HEK293T (cell line): Measurements from ENCODE around the gene TMX1.

Source experiments
- CTCF ChIA-PET: fragments of 350-600 bp; formaldehyde crosslinking; extraction: SDS; loops from one replicate; lab custom pipeline; 2021; ENCODE audit warnings: antibody characterized with exemption, inconsistent platforms; lab: Yijun Ruan, JAX
- POLR2A ChIA-PET: fragments of 350-600 bp; formaldehyde crosslinking; extraction: SDS; loops from one replicate; lab custom pipeline; 2020; ENCODE audit warnings: antibody characterized with exemption, inconsistent platforms; lab: Yijun Ruan, JAX
- DNase-seq: peaks from one replicate; pipeline ENCODE4 v3.0.0; 2012; ENCODE audit warnings: mixed read lengths; ENCODE audit errors: extremely low spot score
- ARNT ChIP-seq: fragments of 450-650 bp; IDR thresholded peaks from 2 replicates; pipeline ENCODE4 v1.6.1; 2017; ENCODE audit warnings: mild to moderate bottlenecking
- BHLHE40 ChIP-seq: fragments of 450-650 bp; IDR thresholded peaks from 2 replicates; pipeline ENCODE4 v1.6.1; 2016; ENCODE audit warnings: mild to moderate bottlenecking, moderate library complexity, borderline replicate concordance
- CTBP1 ChIP-seq: fragments of 450-650 bp; IDR thresholded peaks from 2 replicates; pipeline ENCODE4 v1.6.1; 2016; ENCODE audit warnings: borderline replicate concordance
- ELF4 ChIP-seq: fragments of 450-650 bp; IDR thresholded peaks from 2 replicates; pipeline ENCODE4 v1.6.1; 2017; ENCODE audit warnings: antibody characterized with exemption
- FOXA1 ChIP-seq: fragments of 450-650 bp; IDR thresholded peaks from 2 replicates; pipeline ENCODE4 v1.6.1; 2016; ENCODE audit warnings: mild to moderate bottlenecking
- FOXK2 ChIP-seq: fragments of 450-650 bp; IDR thresholded peaks from 2 replicates; pipeline ENCODE4 v1.6.1; 2016; ENCODE audit warnings: mild to moderate bottlenecking
- FOXM1 ChIP-seq: fragments of 450-650 bp; IDR thresholded peaks from 2 replicates; pipeline ENCODE4 v1.6.1; 2017; ENCODE audit warnings: mild to moderate bottlenecking, borderline replicate concordance
- HDGF ChIP-seq: fragments of 450-650 bp; IDR thresholded peaks from 2 replicates; pipeline ENCODE4 v1.6.1; 2017; ENCODE audit warnings: antibody characterized with exemption, borderline replicate concordance
- L3MBTL2 ChIP-seq: fragments of 450-650 bp; conservative IDR thresholded peaks from 2 replicates; pipeline ENCODE4 v1.6.1; 2016; ENCODE audit warnings: mild to moderate bottlenecking
- LEF1 ChIP-seq: fragments of 450-650 bp; IDR thresholded peaks from 2 replicates; pipeline ENCODE4 v1.6.1; 2017; ENCODE audit warnings: mild to moderate bottlenecking, borderline replicate concordance
- NFRKB ChIP-seq: fragments of 450-650 bp; IDR thresholded peaks from 2 replicates; pipeline ENCODE4 v1.6.1; 2016; ENCODE audit warnings: mild to moderate bottlenecking, moderate library complexity
- SP1 ChIP-seq: fragments of 450-650 bp; IDR thresholded peaks from 2 replicates; pipeline ENCODE4 v1.6.1; 2017
- SUZ12 ChIP-seq: fragments of 450-650 bp; IDR thresholded peaks from 2 replicates; pipeline ENCODE4 v1.6.1; 2016; ENCODE audit warnings: mild to moderate bottlenecking
- TARDBP ChIP-seq: fragments of 450-650 bp; IDR thresholded peaks from 2 replicates; pipeline ENCODE4 v1.6.1; 2016
- ZNF384 ChIP-seq: fragments of 450-650 bp; IDR thresholded peaks from 2 replicates; pipeline ENCODE4 v1.6.1; 2016
- TF ChIP-seq, protein P1 (sequence below): fragments of 450-650 bp; IDR thresholded peaks from 2 replicates; pipeline ENCODE4 v1.6.1; 2016

The TMX1 gene

DNA sequence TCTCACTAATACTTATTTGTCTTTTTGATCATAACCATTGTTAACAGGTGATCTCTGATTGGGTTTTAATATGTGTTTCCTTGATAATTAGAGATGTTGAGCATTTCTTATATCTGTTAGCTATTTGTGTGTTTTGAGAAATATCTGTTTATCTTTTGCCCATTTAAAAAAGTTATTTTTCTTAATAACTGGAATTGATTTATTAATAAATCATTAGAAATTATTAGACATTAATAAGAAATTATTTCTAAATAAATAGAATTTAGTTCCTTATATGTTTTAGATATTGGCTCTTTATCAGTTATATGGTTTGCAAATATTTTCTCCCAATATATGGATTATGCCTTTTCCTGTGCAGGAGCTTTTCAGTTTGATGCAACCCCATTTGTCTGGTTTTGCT is 18.7 kb downstream of the TMX1 start:
- TF ChIP-seq NFRKB (no peak), ZNF384 (no peak), CTBP1 (no peak), HDGF (no peak), FOXK2 (no peak)
- TF ChIP-seq, protein P1, sequence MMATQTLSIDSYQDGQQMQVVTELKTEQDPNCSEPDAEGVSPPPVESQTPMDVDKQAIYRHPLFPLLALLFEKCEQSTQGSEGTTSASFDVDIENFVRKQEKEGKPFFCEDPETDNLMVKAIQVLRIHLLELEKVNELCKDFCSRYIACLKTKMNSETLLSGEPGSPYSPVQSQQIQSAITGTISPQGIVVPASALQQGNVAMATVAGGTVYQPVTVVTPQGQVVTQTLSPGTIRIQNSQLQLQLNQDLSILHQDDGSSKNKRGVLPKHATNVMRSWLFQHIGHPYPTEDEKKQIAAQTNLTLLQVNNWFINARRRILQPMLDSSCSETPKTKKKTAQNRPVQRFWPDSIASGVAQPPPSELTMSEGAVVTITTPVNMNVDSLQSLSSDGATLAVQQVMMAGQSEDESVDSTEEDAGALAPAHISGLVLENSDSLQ, result no peak
- ChIA-PET POLR2A (no interaction called here), CTCF (interaction anchor here (0.6 kb wide), 1 partner anchor 9 kb away, joined by 3 read pairs; no protein-coding TSS in a partner anchor)
- no peak for DNase-seq

DNA sequence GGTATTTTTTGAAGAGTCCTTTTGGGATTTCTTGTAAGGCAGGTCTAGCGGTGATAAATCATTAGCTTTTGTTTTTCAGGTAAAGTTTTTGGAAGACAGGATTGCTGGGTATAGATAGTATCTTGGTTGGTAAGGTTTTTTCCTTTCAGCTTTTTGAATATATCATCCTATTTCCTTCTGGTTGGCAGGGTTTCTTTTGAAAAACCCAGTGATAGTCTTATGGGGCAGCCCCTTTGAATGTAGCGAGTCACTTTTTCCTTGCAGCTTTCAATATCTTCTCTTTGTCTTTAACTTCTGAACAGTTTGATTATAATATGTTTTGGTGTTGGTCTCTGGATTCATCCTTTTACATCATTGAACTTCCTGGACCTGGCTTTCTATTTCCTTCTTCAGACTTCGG is 20.2 kb downstream of the TMX1 start:
- ChIA-PET POLR2A (no interaction called here), CTCF (no interaction called here)
- TF ChIP-seq BHLHE40, result no peak
- TF ChIP-seq FOXK2, result no peak
- DNase-seq, result no peak

DNA sequence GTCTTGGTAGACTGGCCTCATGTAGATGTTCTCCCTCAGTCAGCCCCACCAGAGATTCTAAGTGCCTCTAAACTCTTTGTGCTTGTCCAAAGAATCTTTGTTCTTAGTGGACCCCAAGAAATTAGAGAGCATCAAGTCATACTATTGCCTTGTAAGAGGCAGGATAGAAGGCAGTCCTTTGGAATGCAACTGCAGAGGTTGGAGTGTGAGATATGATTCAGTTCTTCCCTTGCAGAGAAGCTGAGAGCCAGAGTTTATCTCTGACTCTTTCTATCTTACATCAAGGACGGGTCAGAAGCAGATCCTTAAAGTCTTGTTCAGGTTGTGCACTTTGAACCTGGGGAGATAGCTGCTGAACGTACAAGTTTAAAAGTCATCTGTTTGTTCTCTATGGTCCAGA is 21.1 kb downstream of the TMX1 start:
- TF ChIP-seq, protein P1, result no peak
- TF ChIP-seq ZNF384 (no peak), LEF1 (no peak), TARDBP (no peak), BHLHE40 (no peak), HDGF (no peak), L3MBTL2 (no peak), FOXK2 (no peak), SUZ12 (no peak), FOXM1 (no peak)
- ChIA-PET POLR2A (no interaction called here), CTCF (no interaction called here)
- no peak for DNase-seq

DNA sequence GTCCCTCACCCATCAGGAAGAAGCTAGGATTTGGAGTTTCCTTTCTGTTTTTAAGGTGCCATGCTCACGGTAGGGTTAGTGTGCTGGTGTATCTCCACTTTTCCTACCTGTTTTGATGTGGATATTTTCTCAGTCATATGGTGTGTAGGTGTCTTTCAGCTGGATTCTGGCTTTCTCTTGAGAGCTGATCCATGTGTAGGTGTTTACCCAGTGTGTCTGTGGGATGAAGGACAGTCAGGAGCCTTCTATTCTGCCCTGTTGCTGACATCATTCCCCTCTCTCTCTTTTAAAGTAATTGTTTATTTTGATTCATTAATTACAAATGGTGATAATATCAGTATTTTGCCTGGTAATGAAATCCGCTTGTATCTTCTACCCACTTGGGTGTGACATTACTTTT is 22.8 kb downstream of the TMX1 start:
- TF ChIP-seq FOXM1 (no peak), ZNF384 (no peak), ELF4 (no peak), SUZ12 (no peak), L3MBTL2 (no peak)
- no peak for DNase-seq
- POLR2A ChIA-PET, result no interaction called here
- CTCF ChIA-PET, result no interaction called here

DNA sequence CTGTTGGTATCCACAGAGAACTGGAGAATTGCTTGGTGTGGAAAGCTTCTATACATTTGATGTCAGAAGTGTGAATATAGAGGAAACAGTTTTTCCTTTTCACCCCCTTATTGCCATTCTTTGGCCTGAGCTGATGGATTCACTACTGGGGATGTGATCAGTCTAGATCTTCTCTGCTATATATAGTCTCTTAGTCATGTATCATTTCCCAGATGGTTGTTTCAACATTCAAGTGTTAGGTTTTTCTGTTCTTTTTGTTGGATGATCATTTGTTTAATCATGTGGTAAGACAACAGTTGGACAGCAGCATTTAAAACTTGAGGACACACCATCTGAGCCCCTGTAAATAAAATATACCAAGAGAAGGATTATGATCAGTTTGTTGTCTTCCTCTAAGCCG is 29.6 kb downstream of the TMX1 start:
- DNase-seq, result no peak
- no peak for TF ChIP-seq SUZ12
- TF ChIP-seq, protein P1, result no peak
- CTCF ChIA-PET, result no interaction called here
- POLR2A ChIA-PET, result no interaction called here

DNA sequence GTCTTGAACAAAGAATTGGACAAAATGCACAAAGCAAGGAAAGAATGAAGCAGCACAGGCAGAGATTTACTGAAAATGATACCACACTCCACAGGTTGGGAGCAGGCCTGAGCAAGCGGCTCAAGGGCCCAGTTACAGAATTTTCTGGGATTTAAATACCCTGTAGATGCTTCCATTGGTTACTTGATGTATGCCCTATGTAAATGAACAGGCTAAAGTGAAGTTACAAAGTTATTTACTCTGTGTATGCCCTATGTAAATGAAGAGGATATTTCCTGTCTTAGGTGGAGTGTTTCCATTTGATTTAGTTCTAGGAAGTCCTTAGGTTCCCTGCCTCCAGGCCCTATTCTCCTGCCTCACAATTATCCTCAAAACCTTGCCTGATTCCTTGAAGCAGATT is 36.6 kb downstream of the TMX1 start:
- ChIA-PET POLR2A (no interaction called here), CTCF (interaction anchor here (0.6 kb wide), 1 partner anchor 61 kb away, joined by 6 read pairs; no protein-coding TSS in a partner anchor)
- no peak for TF ChIP-seq FOXK2
- TF ChIP-seq, protein P1, result no peak
- no peak for TF ChIP-seq ELF4
- TF ChIP-seq ZNF384, result no peak
- TF ChIP-seq NFRKB, result no peak
- no peak for TF ChIP-seq FOXM1
- DNase-seq, result no peak

DNA sequence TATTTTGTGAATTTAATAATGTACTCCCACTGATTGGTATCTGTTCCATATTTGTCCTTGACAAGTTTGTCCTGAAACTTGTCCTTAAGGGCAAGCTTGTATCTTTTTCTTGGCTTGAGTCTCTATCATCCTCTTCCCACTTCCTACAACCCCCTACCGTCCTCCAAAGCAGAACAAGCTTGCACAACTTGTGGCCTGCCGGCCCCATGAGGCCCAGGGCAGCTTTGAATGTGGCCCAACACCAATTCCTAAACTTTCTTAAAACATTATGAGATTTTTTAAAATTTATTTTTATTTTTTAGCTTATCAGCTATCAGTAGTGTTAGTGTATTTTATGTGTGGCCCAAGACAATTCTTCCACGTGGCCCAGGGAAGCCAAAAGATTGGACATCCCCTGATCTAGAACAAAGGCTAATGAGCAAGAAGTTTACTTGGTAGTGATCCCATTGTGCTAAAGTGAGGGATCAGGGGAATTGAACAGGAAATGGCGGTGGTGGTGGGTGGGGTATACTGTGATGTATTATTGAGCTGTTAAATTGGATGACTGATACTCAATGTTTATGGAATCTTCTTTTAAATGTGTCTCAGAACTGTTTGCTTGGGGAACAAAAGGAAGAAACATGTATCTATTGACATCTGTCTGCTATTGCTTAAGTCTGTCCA is 37.8 kb downstream of the TMX1 start:
- TF ChIP-seq ARNT, result no peak
- no peak for TF ChIP-seq FOXK2
- TF ChIP-seq L3MBTL2, result no peak
- TF ChIP-seq NFRKB, result no peak
- TF ChIP-seq TARDBP, result no peak
- no peak for TF ChIP-seq FOXA1
- TF ChIP-seq ZNF384, result no peak
- no peak for TF ChIP-seq BHLHE40
- TF ChIP-seq HDGF, result no peak
- TF ChIP-seq CTBP1, result no peak
- TF ChIP-seq ELF4, result no peak
- no peak for TF ChIP-seq SUZ12
- TF ChIP-seq LEF1, result no peak
- TF ChIP-seq, protein P1, result no peak
- no peak for TF ChIP-seq SP1
- TF ChIP-seq FOXM1, result no peak
- DNase-seq, result no peak
- ChIA-PET POLR2A (no interaction called here), CTCF (interaction anchor here (0.6 to 1.1 kb wide), 2 partner anchors 499 to 502 kb away, joined by 3 read pairs; no protein-coding TSS in a partner anchor)
